Mucosa of stomach (tissue), 1 donor: ENCODE results near the gene ACAD11.
"Not testable (repeated sequence)": the region's sequence is repeated elsewhere in the genome, so short reads cannot be mapped to it uniquely, and the experiment has no call there.

Experiments
- H3K27me3 ChIP-seq: one replicate; pipeline ENCODE4 v1.7.0; 2013; ENCODE audit warnings: mild to moderate bottlenecking, low read length; ENCODE audit not compliant: control insufficient read depth, insufficient read depth
- H3K36me3 ChIP-seq: one replicate; pipeline ENCODE4 v1.7.0; 2013; ENCODE audit warnings: low read length; ENCODE audit not compliant: control insufficient read depth, insufficient read depth
- H3K4me1 ChIP-seq: one replicate; pipeline ENCODE4 v1.7.0; 2013; ENCODE audit warnings: mild to moderate bottlenecking, low read length; ENCODE audit not compliant: control insufficient read depth, insufficient read depth
- H3K4me3 ChIP-seq: one replicate; pipeline ENCODE4 v1.7.0; 2013; ENCODE audit warnings: low read length
- H3K9ac ChIP-seq: one replicate; pipeline ENCODE4 v1.7.0; 2013; ENCODE audit warnings: mild to moderate bottlenecking, low read length, moderate library complexity
- H3K9me3 ChIP-seq: one replicate; pipeline ENCODE4 v1.7.0; 2013; ENCODE audit warnings: mild to moderate bottlenecking, low read length, moderate library complexity; ENCODE audit not compliant: control insufficient read depth
- donor health status: Pancreatic carcinoma.

ACAD11 gene

GRCh38 chr3:132642539-132642847 is 17.1 kb downstream of the ACAD11 start:
- H3K27me3 ChIP-seq, result no peaks in the 10 kb centered on the region
- no peaks in the 10 kb centered on the region for H3K9me3 ChIP-seq
- no peak overlapping the region for H3K4me3 ChIP-seq
- H3K9ac ChIP-seq, result no peak overlapping the region
- H3K4me1 ChIP-seq, result no peaks in the 10 kb centered on the region
- H3K36me3 ChIP-seq, result no peaks in the 10 kb centered on the region

GRCh38 chr3:132641837-132642538 is 17.6 kb downstream of the ACAD11 start:
- Histone ChIP-seq H3K4me1 (no peaks in the 10 kb centered on the region), H3K27me3 (no peaks in the 10 kb centered on the region), H3K9ac (no peak overlapping the region), H3K4me3 (no peak overlapping the region), H3K36me3 (no peaks in the 10 kb centered on the region), H3K9me3 (no peaks in the 10 kb centered on the region)

GRCh38 chr3:132641427-132641826 is 18.2 kb downstream of the ACAD11 start:
- not testable (repeated sequence) for H3K9ac ChIP-seq, H3K4me1 ChIP-seq, H3K27me3 ChIP-seq, H3K36me3 ChIP-seq, H3K9me3 ChIP-seq, H3K4me3 ChIP-seq

- Histone ChIP-seq H3K4me1 (no peaks in the 10 kb centered on the region), H3K27me3 (no peaks in the 10 kb centered on the region), H3K9ac (no peak overlapping the region), H3K4me3 (no peak overlapping the region), H3K9me3 (no peaks in the 10 kb centered on the region), H3K36me3 (no peaks in the 10 kb centered on the region)
These were observed 20.9 kb downstream of the ACAD11 start for GRCh38 chr3:132638706-132639105.

- Histone ChIP-seq H3K4me3 (no peak overlapping the region), H3K4me1 (no peaks in the 10 kb centered on the region), H3K36me3 (no peaks in the 10 kb centered on the region), H3K9me3 (no peaks in the 10 kb centered on the region), H3K27me3 (no peaks in the 10 kb centered on the region), H3K9ac (no peak overlapping the region)
These were observed 22.0 kb downstream of the ACAD11 start for GRCh38 chr3:132637590-132637989.

- no peak overlapping the region for H3K4me3 ChIP-seq
These were observed 24.6 kb downstream of the ACAD11 start for GRCh38 chr3:132635052-132635451.

GRCh38 chr3:132630612-132631011 is 29.0 kb downstream of the ACAD11 start:
- Histone ChIP-seq H3K4me3 (no peak overlapping the region), H3K9me3 (no peaks in the 10 kb centered on the region), H3K36me3 (no peaks in the 10 kb centered on the region), H3K9ac (no peak overlapping the region), H3K27me3 (no peaks in the 10 kb centered on the region), H3K4me1 (no peaks in the 10 kb centered on the region)

More at GRCh38 chr3:132635052-132635451, 24.6 kb downstream of the ACAD11 start:
- H3K27me3 ChIP-seq, result no peaks in the 10 kb centered on the region
- H3K4me1 ChIP-seq, result no peaks in the 10 kb centered on the region
- no peaks in the 10 kb centered on the region for H3K9me3 ChIP-seq
- H3K36me3 ChIP-seq, result no peaks in the 10 kb centered on the region
- no peak overlapping the region for H3K9ac ChIP-seq

GRCh38 chr3:132629928-132630327 is 29.7 kb downstream of the ACAD11 start:
- Histone ChIP-seq H3K4me1 (no peaks in the 10 kb centered on the region), H3K4me3 (no peak overlapping the region), H3K9me3 (no peaks in the 10 kb centered on the region), H3K36me3 (no peaks in the 10 kb centered on the region), H3K27me3 (no peaks in the 10 kb centered on the region), H3K9ac (no peak overlapping the region)

GRCh38 chr3:132628157-132628556 is 31.5 kb downstream of the ACAD11 start:
- Histone ChIP-seq H3K27me3 (no peaks in the 10 kb centered on the region), H3K9ac (no peak overlapping the region), H3K4me1 (no peaks in the 10 kb centered on the region), H3K9me3 (no peaks in the 10 kb centered on the region), H3K36me3 (no peaks in the 10 kb centered on the region), H3K4me3 (no peak overlapping the region)

GRCh38 chr3:132626955-132627354 is 32.7 kb downstream of the ACAD11 start:
- Histone ChIP-seq H3K9me3 (no peaks in the 10 kb centered on the region), H3K4me1 (no peaks in the 10 kb centered on the region), H3K27me3 (no peaks in the 10 kb centered on the region), H3K9ac (no peak overlapping the region), H3K4me3 (no peak overlapping the region), H3K36me3 (no peaks in the 10 kb centered on the region)

- H3K27me3 ChIP-seq, result no peaks in the 10 kb centered on the region
- no peaks in the 10 kb centered on the region for H3K9me3 ChIP-seq
- no peaks in the 10 kb centered on the region for H3K4me1 ChIP-seq
- no peak overlapping the region for H3K4me3 ChIP-seq
- H3K36me3 ChIP-seq, result no peaks in the 10 kb centered on the region
- no peak overlapping the region for H3K9ac ChIP-seq
These were observed 34.0 kb downstream of the ACAD11 start for GRCh38 chr3:132625613-132626012.

GRCh38 chr3:132624790-132625189 is 34.8 kb downstream of the ACAD11 start:
- Histone ChIP-seq H3K36me3 (no peaks in the 10 kb centered on the region), H3K4me3 (no peak overlapping the region), H3K27me3 (no peaks in the 10 kb centered on the region), H3K9me3 (no peaks in the 10 kb centered on the region), H3K9ac (no peak overlapping the region), H3K4me1 (no peaks in the 10 kb centered on the region)

GRCh38 chr3:132623646-132624045 is 36.0 kb downstream of the ACAD11 start:
- Histone ChIP-seq H3K27me3 (no peaks in the 10 kb centered on the region), H3K4me1 (no peaks in the 10 kb centered on the region), H3K9me3 (no peaks in the 10 kb centered on the region), H3K9ac (no peak overlapping the region), H3K4me3 (no peak overlapping the region), H3K36me3 (no peaks in the 10 kb centered on the region)
